H9 (cell line): ENCODE data around the gene FEM1B. TPM values are rescaled to one million over a fixed set of nuclear protein-coding genes. Genes with fewer than 3 reads are reported as not detected.

Experiments used
- DNase-seq: peaks from one replicate; pipeline ENCODE4 v3.0.0-alpha.2; 2017
- H2AFZ ChIP-seq: one replicate; pipeline ENCODE4 v1.6.1; 2013; ENCODE audit warnings: mild to moderate bottlenecking, low read length, control low read depth, moderate library complexity
- H2AK5ac ChIP-seq: 2 replicates; pipeline ENCODE4 v1.6.1; 2013; ENCODE audit warnings: low read length, control low read depth, mixed read lengths; ENCODE audit not compliant: insufficient read length
- H2BK120ac ChIP-seq: one replicate; pipeline ENCODE4 v1.6.1; 2013; ENCODE audit warnings: low read depth, mild to moderate bottlenecking, low read length, control low read depth, inconsistent platforms; ENCODE audit not compliant: poor library complexity, severe bottlenecking
- H2BK12ac ChIP-seq: 2 replicates; pipeline ENCODE4 v1.6.1; 2013; ENCODE audit warnings: low read length, control low read depth, mixed read lengths, low read depth; ENCODE audit not compliant: insufficient read length
- H2BK15ac ChIP-seq: 2 replicates; pipeline ENCODE4 v1.6.1; 2013; ENCODE audit warnings: low read depth, low read length, control low read depth
- H2BK20ac ChIP-seq: one replicate; pipeline ENCODE4 v1.6.1; 2013; ENCODE audit warnings: low read depth, mild to moderate bottlenecking, low read length, control low read depth, inconsistent platforms; ENCODE audit not compliant: poor library complexity, severe bottlenecking
- H2BK5ac ChIP-seq: 2 replicates; pipeline ENCODE4 v1.6.1; 2013; ENCODE audit warnings: low read length, control low read depth, mixed read lengths; ENCODE audit not compliant: insufficient read length
- H3K14ac ChIP-seq: 2 replicates; pipeline ENCODE4 v1.6.1; 2013; ENCODE audit warnings: low read length, control low read depth; ENCODE audit not compliant: insufficient read depth
- H3K18ac ChIP-seq: 2 replicates; pipeline ENCODE4 v1.6.1; 2013; ENCODE audit warnings: low read depth, mild to moderate bottlenecking, mixed read lengths, low read length, control low read depth; ENCODE audit not compliant: insufficient read length
- H3K23ac ChIP-seq: 2 replicates; pipeline ENCODE4 v1.6.1; 2013; ENCODE audit warnings: low read length, control low read depth, mixed read lengths, low read depth; ENCODE audit not compliant: insufficient read length
- H3K23me2 ChIP-seq: 2 replicates; pipeline ENCODE4 v1.6.1; 2013; ENCODE audit warnings: low read depth, mild to moderate bottlenecking, mixed read lengths, low read length, control low read depth; ENCODE audit not compliant: insufficient read length, poor library complexity, severe bottlenecking
- H3K27ac ChIP-seq: 2 replicates; pipeline ENCODE4 v1.5.1; 2013; ENCODE audit warnings: low read length, control low read depth, mixed read lengths, low read depth; ENCODE audit not compliant: insufficient read length
- H3K27me3 ChIP-seq: 2 replicates; pipeline ENCODE4 v1.6.1; 2013; ENCODE audit warnings: low read length, control low read depth, inconsistent platforms; ENCODE audit not compliant: insufficient read depth
- H3K4ac ChIP-seq: 2 replicates; pipeline ENCODE4 v1.6.1; 2013; ENCODE audit warnings: low read depth, mild to moderate bottlenecking, control low read depth, inconsistent platforms, low read length, moderate library complexity
- H3K4me1 ChIP-seq: 2 replicates; pipeline ENCODE4 v1.6.1; 2013; ENCODE audit warnings: low read length, control low read depth, inconsistent platforms; ENCODE audit not compliant: insufficient read depth
- H3K4me2 ChIP-seq: 2 replicates; pipeline ENCODE4 v1.6.1; 2013; ENCODE audit warnings: low read length, control low read depth, mixed read lengths; ENCODE audit not compliant: insufficient read length, insufficient read depth
- H3K56ac ChIP-seq: 2 replicates; pipeline ENCODE4 v1.6.1; 2013; ENCODE audit warnings: low read depth, mild to moderate bottlenecking, mixed read lengths, low read length, control low read depth; ENCODE audit not compliant: insufficient read length
- H3K79me1 ChIP-seq: 2 replicates; pipeline ENCODE4 v1.6.1; 2013; ENCODE audit warnings: low read depth, mild to moderate bottlenecking, moderate library complexity, low read length, control low read depth, inconsistent platforms; ENCODE audit not compliant: insufficient read depth, poor library complexity, severe bottlenecking
- H3K79me2 ChIP-seq: 2 replicates; pipeline ENCODE4 v1.6.1; 2013; ENCODE audit warnings: low read length, control low read depth, inconsistent platforms; ENCODE audit not compliant: insufficient read depth
- H3K9ac ChIP-seq: 2 replicates; pipeline ENCODE4 v1.6.1; 2013; ENCODE audit warnings: low read length, control low read depth, mixed read lengths; ENCODE audit not compliant: insufficient read length; ENCODE audit errors: extremely low read depth
- H3K9me3 ChIP-seq: one replicate; pipeline ENCODE4 v1.6.1; 2013; ENCODE audit warnings: low read depth, low read length, inconsistent platforms; ENCODE audit not compliant: control insufficient read depth
- H3T11ph ChIP-seq: one replicate; pipeline ENCODE4 v1.6.1; 2013; ENCODE audit warnings: mild to moderate bottlenecking, low read length, control low read depth, inconsistent platforms
- H4K20me1 ChIP-seq: one replicate; pipeline ENCODE4 v1.6.1; 2013; ENCODE audit not compliant: control insufficient read depth, insufficient read length, insufficient read depth
- H4K5ac ChIP-seq: 2 replicates; pipeline ENCODE4 v1.6.1; 2013; ENCODE audit warnings: low read depth, mild to moderate bottlenecking, mixed read lengths, low read length, control low read depth; ENCODE audit not compliant: insufficient read length
- H4K8ac ChIP-seq: replicated peaks from 2 replicates; pipeline ENCODE4 v1.6.1; 2013; ENCODE audit warnings: low read length, control low read depth, mixed read lengths, low read depth; ENCODE audit not compliant: insufficient read length
- H4K91ac ChIP-seq: 2 replicates; pipeline ENCODE4 v1.6.1; 2013; ENCODE audit warnings: low read depth, mild to moderate bottlenecking, moderate library complexity, mixed read lengths, low read length, control low read depth; ENCODE audit not compliant: insufficient read length
- H3K27ac Mint-ChIP-seq, 3 experiments: 2 replicates in 2 of 3; 3 replicates in 1 of 3; pipeline ENCODE4 v1.8.0; 2020 to 2021; ENCODE audit warnings: mixed read lengths in 3 of 3, mild to moderate bottlenecking in 1 of 3, moderate library complexity in 1 of 3
- H3K27me3 Mint-ChIP-seq: 2 replicates; pipeline ENCODE4 v1.8.0; 2021; ENCODE audit warnings: low read depth, mild to moderate bottlenecking, moderate library complexity, mixed read lengths
- H3K36me3 Mint-ChIP-seq, 3 experiments: 2 replicates in 2 of 3; 3 replicates in 1 of 3; pipeline ENCODE4 v1.8.0; 2020 to 2021; ENCODE audit warnings: low read depth in 3 of 3, mixed read lengths in 3 of 3; ENCODE audit not compliant: insufficient read depth in 1 of 3
- H3K4me1 Mint-ChIP-seq, 2 experiments: 2 replicates each; pipeline ENCODE4 v1.8.0; 2020; ENCODE audit warnings: mixed read lengths in 2 of 2
- H3K4me3 Mint-ChIP-seq, 2 experiments: 2 replicates in 1 of 2; 3 replicates in 1 of 2; pipeline ENCODE4 v1.8.0; 2020 to 2021; ENCODE audit warnings: mild to moderate bottlenecking in 2 of 2, mixed read lengths in 2 of 2, moderate library complexity in 1 of 2
- H3K9me3 Mint-ChIP-seq, 2 experiments: 2 replicates in 1 of 2; 3 replicates in 1 of 2; pipeline ENCODE4 v1.8.0; 2020; ENCODE audit warnings: mild to moderate bottlenecking in 2 of 2, mixed read lengths in 2 of 2, moderate library complexity in 1 of 2
- CTCF ChIP-seq: fragments of 200-600 bp; sonication (generic); conservative IDR thresholded peaks from 3 replicates; pipeline ENCODE4 v1.8.0; 2021; ENCODE audit warnings: antibody characterized with exemption, mild to moderate bottlenecking
- WGBS: extraction: QIAGEN DNeasy Blood & Tissue Kit; methylation state at CpG from one replicate; pipeline ENCODE4 v1.1.7; 2013; ENCODE audit warnings: missing lambda C conversion rate, low lambda C conversion rate, mixed read lengths; ENCODE audit not compliant: insufficient read length; ENCODE audit errors: extremely low coverage; 5-methylcytosine and 5-hydroxymethylcytosine counted together
- total RNA-seq: library from RNA; stranded (reverse); gene quantifications from 2 replicates; pipeline ENCODE4 v1.2.1, GENCODE V29; 2021

The FEM1B gene
- total RNA-seq, 1 experiment from 2014 or later: 77.9 TPM

- Histone ChIP-seq H4K5ac (no peak overlapping the region), H4K91ac (no peak overlapping the region), H3K27me3 (no peaks in the 10 kb centered on the region), H4K8ac (no peak overlapping the region), H3K23ac (no peak overlapping the region), H3K23me2 (no peaks in the 10 kb centered on the region), H3K4me2 (no peak overlapping the region), H3K79me2 (no peaks in the 10 kb centered on the region), H2BK12ac (no peak overlapping the region), H2BK20ac (no peak overlapping the region), H2BK5ac (no peak overlapping the region), H3K79me1 (no peaks in the 10 kb centered on the region), H2AK5ac (no peak overlapping the region), H3T11ph (no peak overlapping the region), H3K9me3 (no peaks in the 10 kb centered on the region), H3K27ac (no peak overlapping the region), H3K18ac (no peak overlapping the region), H3K9ac (no peak overlapping the region), H2BK15ac (no peak overlapping the region), H2AFZ (no peak overlapping the region), H2BK120ac (no peak overlapping the region), H3K4ac (no peak overlapping the region), H3K4me1 (peaks cover 5% of the 10 kb centered on the region; the same call in 1 of the 2 replicates), H4K20me1 (no peaks in the 10 kb centered on the region), H3K56ac (no peak overlapping the region), H3K14ac (no peak overlapping the region)
- Mint-ChIP-seq H3K4me3 (no peak overlapping the region), H3K4me1 (peaks cover 51 to 67% of the 10 kb centered on the region in 2 experiments), H3K27ac (no peak overlapping the region), H3K9me3 (no peaks in the 10 kb centered on the region; a peak in 1 of 5 replicates), H3K36me3 (no peaks in the 10 kb centered on the region), H3K27me3 (peaks cover 19% of the 10 kb centered on the region)
- TF ChIP-seq CTCF: no peak
- no peak for DNase-seq
- WGBS: no CpG with 5 or more reads among the region's 8 CpGs
Measured at GRCh38 chr15:68328443-68328842, 50.9 kb downstream of the FEM1B start.
